ENCODE data around the gene TAX1BP1. TPM values are rescaled to one million over a fixed set of nuclear protein-coding genes. Genes with fewer than 3 reads are reported as not detected.

TAX1BP1 gene
- total and polyA plus RNA-seq, 8 donors = 28.3 to 64.6 (median 46.4) TPM

GRCh38 chr7:27802999-27803398 lies 63.0 kb downstream of the TAX1BP1 start:
- Histone ChIP-seq H3K9me3 (no peaks in the 10 kb centered on the region), H3K36me3 (no peaks in the 10 kb centered on the region), H3K4me1 (peaks cover 0 to 11% (median 10%) of the 10 kb centered on the region in 3 donors), H3K27me3 (no peaks in the 10 kb centered on the region), H3K4me3 (no peak overlapping the region), H3K27ac (no peak overlapping the region)
- FAIRE-seq = no peak
- 87 to 88% methylated on average over 2 of the region's 2 CpGs for WGBS, 2 donors
- TF ChIP-seq CTCF (IDR thresholded peaks at IDR 0.05) = no peak
- ATAC-seq = no peak
- intact Hi-C loops (cut with DNase I) = no loop called here
- no peak for DNase-seq

GRCh38 chr7:27804139-27804538 lies 64.2 kb downstream of the TAX1BP1 start:
- no peaks in the 10 kb centered on the region for H3K27me3 ChIP-seq
- 82 to 85% methylated on average over 3 of the region's 3 CpGs for WGBS, 2 donors
- DNase-seq = no peak
- peaks cover 0 to 18% (median 10%) of the 10 kb centered on the region in 3 donors for H3K4me1 ChIP-seq
- no peaks in the 10 kb centered on the region for H3K9me3 ChIP-seq
- no peak for TF ChIP-seq CTCF (IDR thresholded peaks at IDR 0.05)
- H3K36me3 ChIP-seq = no peaks in the 10 kb centered on the region
- intact Hi-C loops (cut with DNase I) = no loop called here
- H3K4me3 ChIP-seq = no peak overlapping the region
- ATAC-seq = no peak
- FAIRE-seq = no peak
- H3K27ac ChIP-seq = no peak overlapping the region

GRCh38 chr7:27808626-27809025 lies 68.7 kb downstream of the TAX1BP1 start:
- Histone ChIP-seq H3K27me3 (no peaks in the 10 kb centered on the region), H3K36me3 (no peaks in the 10 kb centered on the region), H3K27ac (no peak overlapping the region), H3K4me1 (peaks cover 0 to 18% (median 10%) of the 10 kb centered on the region in 3 donors), H3K9me3 (no peaks in the 10 kb centered on the region), H3K4me3 (no peak overlapping the region)
- FAIRE-seq = no peak
- 93 to 95% methylated on average over 2 of the region's 2 CpGs for WGBS, 2 donors
- ATAC-seq = peak in 1 of 4 donors; percentile 62
- intact Hi-C loops (cut with DNase I) = no loop called here
- DNase-seq = no peak
- no peak for TF ChIP-seq CTCF (IDR thresholded peaks at IDR 0.05)

GRCh38 chr7:27810186-27810585 lies 70.2 kb downstream of the TAX1BP1 start:
- no peak for FAIRE-seq
- intact Hi-C loops (cut with DNase I) = no loop called here
- H3K27me3 ChIP-seq = no peaks in the 10 kb centered on the region
- no peak for ATAC-seq
- DNase-seq = no peak
- H3K4me3 ChIP-seq = no peak overlapping the region
- 79 to 82% methylated on average over 4 of the region's 4 CpGs for WGBS, 2 donors
- H3K27ac ChIP-seq = no peak overlapping the region
- H3K36me3 ChIP-seq = no peaks in the 10 kb centered on the region
- H3K4me1 ChIP-seq = peaks cover 0 to 18% (median 10%) of the 10 kb centered on the region in 3 donors
- H3K9me3 ChIP-seq = no peaks in the 10 kb centered on the region
- TF ChIP-seq CTCF (IDR thresholded peaks at IDR 0.05) = no peak

GRCh38 chr7:27812706-27813105 lies 72.7 kb downstream of the TAX1BP1 start:
- DNase-seq (no peak), FAIRE-seq (no peak), ATAC-seq (no peak)
- intact Hi-C loops (cut with DNase I) = no loop called here
- 89 to 98% methylated on average over 2 of the region's 2 CpGs for WGBS, 2 donors
- no peaks in the 10 kb centered on the region for H3K27me3 ChIP-seq
- H3K4me1 ChIP-seq = peaks cover 0 to 10% (median 2%) of the 10 kb centered on the region in 3 donors
- peaks cover 0 to 14% (median 0%) of the 10 kb centered on the region in 3 donors for H3K36me3 ChIP-seq
- no peak overlapping the region for H3K27ac ChIP-seq
- H3K9me3 ChIP-seq = no peaks in the 10 kb centered on the region
- no peak for TF ChIP-seq CTCF (IDR thresholded peaks at IDR 0.05)
- no peak overlapping the region for H3K4me3 ChIP-seq
